Gastrocnemius medialis (tissue), 4 donors: ENCODE measurements around the gene TLX2. TPM values are rescaled to one million over a fixed set of nuclear protein-coding genes. Genes with fewer than 3 reads are reported as not detected.

Source experiments
- ATAC-seq, 2 donors: fragments of 150-250 bp; one replicate each; pipeline ENCODE4 v1.9.1; 2016
- DNase-seq, 2 donors: peaks; one replicate each; pipeline ENCODE4 v3.0.0-alpha.2; 2019
- H3K27ac ChIP-seq, 4 donors: fragments of 200-600 bp; sonication (generic); 1 replicate in 1 of 4; 2 replicates in 3 of 4; pipeline ENCODE4 v1.5.1; 2016 to 2018; ENCODE audit warnings: mild to moderate bottlenecking in 2 of 4, moderate library complexity in 1 of 4
- H3K27me3 ChIP-seq, 3 donors: fragments of 200-600 bp; sonication (generic) in 2 of 3; 1 replicate in 1 of 3; 2 replicates in 2 of 3; pipeline versions ENCODE4 v1.5.1 to v1.6.0; 2016 to 2019; ENCODE audit warnings: mild to moderate bottlenecking in 1 of 3, moderate library complexity in 1 of 3
- H3K36me3 ChIP-seq, 2 donors: fragments of 200-600 bp; sonication (generic) in 1 of 2; one replicate each; pipeline ENCODE4 v1.5.1; 2017 to 2018
- H3K4me1 ChIP-seq, 2 donors: fragments of 200-600 bp; sonication (generic) in 1 of 2; one replicate each; pipeline ENCODE4 v1.5.1; 2016 to 2017; ENCODE audit warnings: mild to moderate bottlenecking in 2 of 2
- H3K4me3 ChIP-seq, 4 donors: fragments of 200-600 bp; sonication (generic) in 3 of 4; 1 replicate in 1 of 4; 2 replicates in 3 of 4; pipeline ENCODE4 v1.5.1; 2016 to 2019; ENCODE audit warnings: mild to moderate bottlenecking in 2 of 4
- H3K9me3 ChIP-seq, 3 donors: fragments of 200-600 bp; sonication (generic) in 2 of 3; 1 replicate in 1 of 3; 2 replicates in 2 of 3; pipeline ENCODE4 v1.5.1; 2016 to 2019
- CTCF ChIP-seq, 5 experiments: fragments of 450-650 bp in 3 of 5; fragments of 200-600 bp in 2 of 5; sonication (generic) in 2 of 5; IDR thresholded peaks in 4 of 5; conservative IDR thresholded peaks in 1 of 5; 1 replicate in 4 of 5; 2 replicates in 1 of 5; pipeline ENCODE4 v1.5.1; 2016 to 2019; ENCODE audit warnings: antibody characterized with exemption in 5 of 5, mild to moderate bottlenecking in 3 of 5, moderate library complexity in 3 of 5
- POLR2A ChIP-seq, 2 donors: fragments of 450-650 bp; IDR thresholded peaks; one replicate each; pipeline ENCODE4 v1.6.1; 2017; ENCODE audit warnings: antibody characterized with exemption in 2 of 2, mild to moderate bottlenecking in 2 of 2, moderate library complexity in 2 of 2
- in situ Hi-C, 4 donors: fragments of 200-750 bp; cut with MboI; loops; one replicate each; pipeline versions ENCODE4 v1.15.0 to v1.8.0; 2017; ENCODE audit warnings: low sequenced_read_pairs in 4 of 4
- intact Hi-C: fragments of 100-400 bp; cut with DNase I; formaldehyde crosslinking; loops from one replicate; pipeline ENCODE4 v1.15.1; 2023; ENCODE audit warnings: low total_unique reads
- total RNA-seq, 4 donors: library from RNA; depleted of rRNA; stranded (reverse); fragments of >200 nt; gene quantifications; one replicate each; pipeline versions ENCODE4 v1.1.0 to v1.2.3, GENCODE V29; 2016

Gene TLX2
- total RNA-seq, 4 donors from 2014 or later, result not detected

DNA sequence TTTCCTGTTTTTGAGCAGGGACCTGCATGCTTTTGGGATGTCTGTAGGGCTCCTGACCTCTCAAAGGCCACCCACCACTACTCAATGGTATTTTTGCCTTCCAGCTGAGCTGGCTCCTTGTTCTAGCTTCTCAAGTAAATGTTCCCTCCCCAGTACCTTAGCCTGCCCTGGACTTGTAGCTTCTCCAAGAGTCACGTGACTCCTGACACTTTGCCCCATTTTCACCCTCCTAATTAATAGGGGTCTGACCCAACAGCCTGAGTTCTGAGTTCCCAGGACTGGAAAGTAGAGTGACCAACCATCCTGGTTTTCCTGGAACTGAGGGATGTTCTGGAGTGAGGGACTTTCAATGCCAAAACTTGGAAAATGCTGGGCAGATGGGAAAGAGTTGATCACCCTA, 18.8 kb upstream of the TLX2 start:
- no peak overlapping the region for H3K27ac ChIP-seq
- H3K4me3 ChIP-seq, result no peak overlapping the region
- intact Hi-C loops (no loop called here), in situ Hi-C loops (no loop called here)
- DNase-seq, result no peak
- ATAC-seq, result no peak
- no peaks in the 10 kb centered on the region for H3K9me3 ChIP-seq
- H3K36me3 ChIP-seq, result peaks cover 0 to 41% of the 10 kb centered on the region in 2 donors
- peaks cover 27 to 36% (median 36%) of the 10 kb centered on the region in 3 donors for H3K27me3 ChIP-seq
- TF ChIP-seq POLR2A (IDR thresholded peaks at IDR 0.05), result no peak
- TF ChIP-seq CTCF (IDR thresholded peaks at IDR 0.05 in 4 of 5, conservative IDR thresholded peaks at IDR 0.05 in 1 of 5), result no peak
- H3K4me1 ChIP-seq, result peaks cover 22% of the 10 kb centered on the region in 2 donors

- intact Hi-C loops (no loop called here), in situ Hi-C loops (no loop called here)
- Histone ChIP-seq H3K4me3 (peak overlapping the region in 3 of 4 donors; percentile 43 to 48 (median 44)), H3K9me3 (no peaks in the 10 kb centered on the region), H3K27ac (no peak overlapping the region), H3K4me1 (peaks cover 22% of the 10 kb centered on the region in 2 donors), H3K36me3 (peaks cover 0 to 23% of the 10 kb centered on the region in 2 donors), H3K27me3 (peaks cover 35 to 52% (median 45%) of the 10 kb centered on the region in 3 donors)
- no peak for TF ChIP-seq POLR2A (IDR thresholded peaks at IDR 0.05)
- no peak for TF ChIP-seq CTCF (IDR thresholded peaks at IDR 0.05 in 4 of 5, conservative IDR thresholded peaks at IDR 0.05 in 1 of 5)
- no peak for DNase-seq
- ATAC-seq, result no peak
Observed at GRCh38 chr2:74496997-74497776, 17.1 kb upstream of the TLX2 start.

DNA sequence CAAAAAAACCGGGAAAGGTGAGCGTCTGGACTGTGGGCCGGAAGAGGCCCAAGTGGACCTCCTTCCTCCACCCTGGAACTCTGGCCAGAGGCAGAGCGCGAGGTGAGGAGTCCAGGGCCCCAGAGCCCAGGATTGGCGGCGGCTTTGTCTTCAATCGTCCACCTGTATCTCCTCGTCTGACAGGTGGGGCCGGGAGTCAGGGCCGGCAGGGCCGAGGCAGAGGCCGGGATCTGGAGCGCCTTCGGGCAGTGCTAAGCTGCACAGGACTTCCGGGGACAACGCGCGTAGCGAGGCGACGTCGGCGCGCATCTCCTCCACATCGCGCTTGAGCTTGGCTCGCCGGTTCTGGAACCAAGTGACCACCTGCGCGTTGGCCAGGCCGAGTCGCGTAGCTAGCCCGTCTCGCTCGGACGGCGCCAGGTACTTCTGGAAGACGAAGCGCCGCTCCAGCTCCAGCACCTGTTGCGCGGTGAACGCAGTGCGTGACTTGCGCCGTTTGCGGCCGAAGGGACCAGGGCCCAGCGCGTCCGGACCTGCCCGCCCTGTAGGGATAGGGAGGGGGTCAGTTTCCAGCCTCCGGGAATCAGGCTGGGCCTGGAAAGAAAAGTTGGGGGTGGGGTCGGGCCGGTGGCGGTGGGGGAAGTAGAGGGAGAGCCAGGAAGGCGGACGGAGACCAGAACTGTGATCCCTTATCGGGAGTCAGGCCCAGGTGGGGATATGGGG, 16.3 kb upstream of the TLX2 start:
- no peak for TF ChIP-seq POLR2A (IDR thresholded peaks at IDR 0.05)
- TF ChIP-seq CTCF (IDR thresholded peaks at IDR 0.05 in 4 of 5, conservative IDR thresholded peaks at IDR 0.05 in 1 of 5), result no peak
- Histone ChIP-seq H3K4me3 (peak overlapping the region; percentile 32 to 48 (median 44)), H3K27me3 (peaks cover 42 to 59% (median 51%) of the 10 kb centered on the region in 3 donors), H3K9me3 (no peaks in the 10 kb centered on the region), H3K36me3 (peaks cover 0 to 16% of the 10 kb centered on the region in 2 donors), H3K27ac (no peak overlapping the region), H3K4me1 (peaks cover 22 to 26% of the 10 kb centered on the region in 2 donors)
- intact Hi-C loops, result no loop called here
- DNase-seq, result no peak
- no peak for ATAC-seq
- in situ Hi-C loops, result no loop called here

DNA sequence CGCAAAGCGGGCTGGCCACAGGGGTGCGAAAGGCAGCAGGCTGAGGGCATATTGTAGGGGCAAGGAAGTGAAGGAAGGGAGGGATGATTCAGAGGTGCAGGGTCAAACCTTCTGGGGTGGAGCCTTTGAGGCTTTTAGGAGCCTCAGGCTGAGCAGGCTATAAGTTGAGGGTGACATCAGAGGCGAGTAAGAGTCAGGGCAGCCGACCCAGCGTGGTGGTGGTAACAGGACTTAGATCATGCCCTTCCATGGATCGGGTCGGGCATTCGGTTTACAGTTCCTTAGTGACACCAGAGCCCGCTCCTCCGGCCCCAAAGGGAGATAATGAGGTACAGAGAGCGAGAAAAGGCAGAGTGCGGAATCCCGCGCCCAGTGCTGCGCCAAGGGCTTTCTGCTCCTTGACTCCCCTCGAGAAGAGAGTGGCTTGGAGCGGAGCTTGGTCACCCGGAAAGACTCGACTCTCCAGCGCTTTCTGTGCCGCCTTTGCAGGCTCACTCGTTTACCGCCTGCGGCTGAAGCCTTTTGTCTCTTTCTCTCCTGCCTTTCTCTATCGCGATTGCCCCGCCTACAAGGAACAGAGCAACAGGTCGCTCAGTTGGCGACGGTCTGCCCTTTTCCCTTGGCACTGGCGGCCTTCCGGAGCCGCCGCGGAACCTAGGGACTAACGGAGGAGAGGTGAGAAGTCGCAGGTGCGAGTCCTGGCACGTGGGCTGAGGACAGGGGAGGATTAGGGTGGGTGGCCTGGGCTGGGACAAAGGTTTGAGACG, 15.6 kb upstream of the TLX2 start:
- Histone ChIP-seq H3K27me3 (peaks cover 42 to 67% (median 57%) of the 10 kb centered on the region in 3 donors), H3K27ac (no peak overlapping the region), H3K9me3 (no peaks in the 10 kb centered on the region), H3K4me3 (peak overlapping the region; percentile 32 to 48 (median 44)), H3K36me3 (peaks cover 0 to 9% of the 10 kb centered on the region in 2 donors), H3K4me1 (peaks cover 22 to 30% of the 10 kb centered on the region in 2 donors)
- ATAC-seq (peak in 1 of 2 donors; percentile 10), DNase-seq (no peak)
- TF ChIP-seq POLR2A (IDR thresholded peaks at IDR 0.05) (no peak), CTCF (IDR thresholded peaks at IDR 0.05 in 4 of 5, conservative IDR thresholded peaks at IDR 0.05 in 1 of 5) (no peak)
- in situ Hi-C loops, result no loop called here
- intact Hi-C loops, result no loop called here
